HL-60 (cell line): ENCODE data around the gene CD99.
"Not testable (repeated sequence)": the region's sequence is repeated elsewhere in the genome, so short reads cannot be mapped to it uniquely, and the experiment has no call there.

Experiments
- DNase-seq, 2 experiments: peaks; one replicate each; pipeline ENCODE4 v3.0.0-alpha.2; 2010 to 2020; ENCODE audit warnings: low read depth in 1 of 2, low spot score in 1 of 2
- H3K27ac ChIP-seq: fragments of 250-450 bp; sonication (Bioruptor Pico); replicated peaks from 2 replicates; pipeline ENCODE4 v1.5.1; 2020; ENCODE audit warnings: mild to moderate bottlenecking, moderate library complexity
- H3K27me3 ChIP-seq: fragments of 250-450 bp; sonication (Bioruptor Pico); 2 replicates; pipeline ENCODE4 v1.5.1; 2021; ENCODE audit warnings: mild to moderate bottlenecking, moderate library complexity; ENCODE audit not compliant: insufficient read depth, poor library complexity, severe bottlenecking
- H3K4me3 ChIP-seq: replicated peaks from 2 replicates; pipeline ENCODE4 v1.5.1; 2011; ENCODE audit warnings: mild to moderate bottlenecking, control low read depth, low read length; ENCODE audit not compliant: insufficient read depth
- CTCF ChIP-seq: IDR thresholded peaks from one replicate; pipeline ENCODE4 v1.5.1; 2011; ENCODE audit warnings: low read length, control low read depth, inconsistent platforms; ENCODE audit not compliant: insufficient read depth
- GABPA ChIP-seq: IDR thresholded peaks from 2 replicates; pipeline ENCODE4 v1.6.1; 2012; ENCODE audit warnings: low read depth
- POLR2AphosphoS5 ChIP-seq: IDR thresholded peaks from 2 replicates; pipeline ENCODE4 v1.6.1; 2012; ENCODE audit warnings: low read depth
- REST ChIP-seq: IDR thresholded peaks from 2 replicates; pipeline ENCODE4 v1.6.1; 2012; ENCODE audit warnings: low read depth; ENCODE audit not compliant: insufficient replicate concordance
- SPI1 ChIP-seq: IDR thresholded peaks from 2 replicates; pipeline ENCODE4 v1.6.1; 2012; ENCODE audit warnings: low read depth, mild to moderate bottlenecking, borderline replicate concordance

Gene CD99

GRCh38 chrX:2756548-2756947 lies 65.5 kb downstream of the CD99 start:
- no peaks in the 10 kb centered on the region for H3K27me3 ChIP-seq
- no peak overlapping the region for H3K27ac ChIP-seq
- TF ChIP-seq CTCF (no peak), SPI1 (no peak), REST (no peak), GABPA (no peak), POLR2AphosphoS5 (no peak)
- DNase-seq, result no peak
- no peak overlapping the region for H3K4me3 ChIP-seq

- TF ChIP-seq GABPA (no peak), REST (no peak), SPI1 (no peak), POLR2AphosphoS5 (no peak), CTCF (no peak)
Observed at GRCh38 chrX:2761246-2761645, 70.2 kb downstream of the CD99 start.

GRCh38 chrX:2762671-2763070 lies 71.6 kb downstream of the CD99 start:
- not testable (repeated sequence) for DNase-seq, H3K27ac ChIP-seq, H3K27me3 ChIP-seq, H3K4me3 ChIP-seq

More at GRCh38 chrX:2761246-2761645, 70.2 kb downstream of the CD99 start:
- Histone ChIP-seq H3K4me3 (no peak overlapping the region), H3K27ac (no peak overlapping the region), H3K27me3 (no peaks in the 10 kb centered on the region)
- no peak for DNase-seq

GRCh38 chrX:2764766-2765548 lies 73.9 kb downstream of the CD99 start:
- not testable (repeated sequence) for DNase-seq, H3K27ac ChIP-seq, H3K27me3 ChIP-seq, H3K4me3 ChIP-seq

GRCh38 chrX:2765549-2765830 lies 74.4 kb downstream of the CD99 start:
- TF ChIP-seq POLR2AphosphoS5, result no peak
- TF ChIP-seq REST, result no peak
- TF ChIP-seq CTCF, result no peak
- no peak for TF ChIP-seq SPI1
- no peak for TF ChIP-seq GABPA
- Histone ChIP-seq H3K4me3 (no peak overlapping the region), H3K27ac (no peak overlapping the region), H3K27me3 (no peaks in the 10 kb centered on the region)
- DNase-seq, result no peak
